Brain microvascular endothelial cell (primary cell): ENCODE results near the gene CADM2.

Experiments used
- DNase-seq: peaks from one replicate; pipeline ENCODE4 v3.0.0-alpha.2; 2020
- H3K27ac ChIP-seq: fragments of 250-450 bp; sonication (Bioruptor Pico); 2 replicates; pipeline ENCODE4 v1.5.1; 2020; ENCODE audit warnings: mild to moderate bottlenecking, moderate library complexity
- H3K27me3 ChIP-seq: fragments of 250-450 bp; sonication (Bioruptor Pico); replicated peaks from 2 replicates; pipeline ENCODE4 v1.5.1; 2020; ENCODE audit warnings: mild to moderate bottlenecking
- H3K36me3 ChIP-seq: fragments of 250-450 bp; sonication (Bioruptor Pico); replicated peaks from 2 replicates; pipeline ENCODE4 v1.5.1; 2020; ENCODE audit warnings: mild to moderate bottlenecking
- H3K4me3 ChIP-seq: 2 replicates; pipeline ENCODE4 v1.5.1; 2011; ENCODE audit warnings: low read depth, mild to moderate bottlenecking, control low read depth, low read length, moderate library complexity
- CTCF ChIP-seq: IDR thresholded peaks from 2 replicates; pipeline ENCODE4 v1.5.1; 2011; ENCODE audit warnings: low read depth, mild to moderate bottlenecking, moderate library complexity, low read length, control low read depth, inconsistent platforms; ENCODE audit errors: missing control alignments
- in situ Hi-C: cut with HindIII; loops from 2 replicates; pipeline ENCODE4 v1.10.0; 2017; ENCODE audit warnings: low sequenced_read_pairs, low pct_ligation_motif_present

Gene CADM2

GRCh38 chr3:84963137-84963536, 4.3 kb downstream of the CADM2 start:
- Histone ChIP-seq H3K4me3 (no peak overlapping the region), H3K36me3 (no peaks in the 10 kb centered on the region), H3K27ac (no peak overlapping the region), H3K27me3 (peaks cover 6% of the 10 kb centered on the region)
- TF ChIP-seq CTCF: no peak
- in situ Hi-C loops: no loop called here
- no peak for DNase-seq

DNA sequence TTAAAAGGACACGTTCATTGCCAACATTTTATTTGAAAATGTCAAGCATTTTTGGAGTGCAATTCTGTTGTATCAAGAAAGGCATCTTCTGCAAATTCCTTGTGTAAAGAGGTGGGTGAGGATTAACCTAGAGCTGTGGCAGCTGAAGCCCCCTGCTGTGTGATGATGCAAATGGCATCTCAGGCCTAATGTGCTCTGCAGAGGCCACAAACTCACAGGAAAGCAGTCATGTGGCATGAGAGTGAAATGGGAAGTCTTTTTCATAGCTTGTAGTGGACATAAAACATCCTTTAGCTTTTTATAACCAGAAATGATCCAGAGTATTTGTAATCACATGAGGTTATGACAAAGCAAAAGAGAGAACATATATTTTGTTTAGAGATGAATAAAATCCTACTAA, 6.4 kb downstream of the CADM2 start:
- H3K4me3 ChIP-seq: no peak overlapping the region
- in situ Hi-C loops: no loop called here
- no peaks in the 10 kb centered on the region for H3K36me3 ChIP-seq
- peaks cover 2% of the 10 kb centered on the region for H3K27me3 ChIP-seq
- H3K27ac ChIP-seq: no peak overlapping the region
- TF ChIP-seq CTCF: peak; percentile 68
- DNase-seq: no peak

GRCh38 chr3:84967767-84968581, 9.2 kb downstream of the CADM2 start:
- Histone ChIP-seq H3K36me3 (no peaks in the 10 kb centered on the region), H3K4me3 (no peak overlapping the region), H3K27ac (no peak overlapping the region), H3K27me3 (no peaks in the 10 kb centered on the region)
- TF ChIP-seq CTCF: no peak
- in situ Hi-C loops: no loop called here
- no peak for DNase-seq

DNA sequence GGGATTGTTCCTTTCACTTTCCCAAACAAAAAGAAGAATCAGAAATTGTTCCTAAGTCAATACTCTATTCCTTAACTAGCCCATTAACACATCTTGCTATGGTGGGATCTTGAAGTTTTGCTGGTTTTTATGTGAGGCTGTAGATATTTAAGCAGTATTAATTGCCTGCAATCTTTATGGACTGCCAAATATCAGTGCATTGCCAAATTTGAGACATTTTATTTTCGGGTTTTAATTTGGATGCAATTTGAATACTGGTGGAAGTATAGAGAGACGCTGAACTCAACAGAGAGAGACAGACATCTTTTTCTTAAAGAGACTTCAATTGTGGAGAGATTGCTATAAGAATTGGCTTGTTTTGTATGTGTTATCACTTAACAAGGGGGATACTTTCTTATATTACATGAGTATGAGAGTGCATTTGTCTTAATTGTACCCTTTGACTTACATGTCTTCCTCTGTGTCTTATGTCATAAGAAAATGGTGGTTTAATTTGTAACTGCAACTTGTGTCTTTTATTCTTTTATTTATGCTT, 10.0 kb downstream of the CADM2 start:
- no peak for TF ChIP-seq CTCF
- Histone ChIP-seq H3K4me3 (no peak overlapping the region), H3K27me3 (no peaks in the 10 kb centered on the region), H3K27ac (no peak overlapping the region), H3K36me3 (no peaks in the 10 kb centered on the region)
- in situ Hi-C loops: no loop called here
- no peak for DNase-seq

DNA sequence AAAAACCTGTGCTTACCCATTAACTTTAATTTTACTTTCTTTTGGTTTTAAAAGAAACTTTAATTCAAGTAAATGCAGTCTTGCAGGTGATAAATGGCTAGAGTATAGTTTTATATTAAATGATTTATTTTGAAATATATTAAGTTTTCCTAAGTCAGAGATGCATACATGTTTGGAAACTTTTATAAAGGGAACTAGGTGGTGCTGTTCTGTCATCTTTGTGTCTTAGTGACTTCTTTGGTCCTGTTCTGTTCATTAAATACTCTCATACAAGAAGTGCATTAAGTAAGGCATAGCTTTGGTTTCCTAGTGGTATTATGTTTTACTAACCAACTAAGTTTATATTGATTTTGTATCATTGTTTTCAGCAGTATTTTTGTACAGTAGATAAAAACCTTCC, 15.6 kb downstream of the CADM2 start:
- in situ Hi-C loops: no loop called here
- no peak overlapping the region for H3K27ac ChIP-seq
- H3K27me3 ChIP-seq: no peaks in the 10 kb centered on the region
- DNase-seq: no peak
- no peak for TF ChIP-seq CTCF
- no peak overlapping the region for H3K4me3 ChIP-seq
- no peaks in the 10 kb centered on the region for H3K36me3 ChIP-seq

GRCh38 chr3:84977021-84977420, 18.2 kb downstream of the CADM2 start:
- H3K4me3 ChIP-seq: no peak overlapping the region
- no peak overlapping the region for H3K27ac ChIP-seq
- DNase-seq: no peak
- no peak for TF ChIP-seq CTCF
- in situ Hi-C loops: no loop called here
- H3K27me3 ChIP-seq: no peaks in the 10 kb centered on the region
- H3K36me3 ChIP-seq: no peaks in the 10 kb centered on the region
